Endothelial cell of umbilical vein (primary cell): ENCODE measurements around the gene PSMA5. TPM values are rescaled to one million over a fixed set of nuclear protein-coding genes. Genes with fewer than 3 reads are reported as not detected.

Source experiments
- BruUV-seq: library from RNA; stranded (reverse); fragments of 400-500 nt; replicated peaks from 2 replicates; lab custom pipeline; 2021; lab: Mats Ljungman, UMichigan
- CTCF ChIA-PET: fragments of 300-600, 350-600 bp; sonication (Branson Sonifier 250); formaldehyde crosslinking; loops from one replicate; lab custom pipeline; 2021; ENCODE audit warnings: antibody characterized with exemption, inconsistent platforms; lab: Charles Lee
- POLR2A ChIA-PET: fragments of 300-600, 350-600 bp; sonication (Branson Sonifier 250); formaldehyde crosslinking; loops from one replicate; lab custom pipeline; 2021; ENCODE audit warnings: antibody characterized with exemption, inconsistent platforms; lab: Charles Lee
- DNase-seq: peaks from one replicate; pipeline ENCODE4 v3.0.0-alpha.2; 2011; ENCODE audit warnings: low read depth, low spot score
- FAIRE-seq: peaks from 2 replicates; lab custom pipeline; 2011; peaks lifted over from hg19 to GRCh38; lab: Jason Lieb, UNC
- H2AFZ ChIP-seq: 2 replicates; pipeline ENCODE4 v1.6.0; 2012; ENCODE audit warnings: low read depth, low read length, control low read depth, inconsistent platforms
- H3K27ac ChIP-seq: 2 replicates; pipeline ENCODE4 v1.5.1; 2011; ENCODE audit warnings: low read depth, mild to moderate bottlenecking, control low read depth, low read length, moderate library complexity; ENCODE audit not compliant: insufficient read depth
- H3K27me3 ChIP-seq, 2 experiments: 2 replicates each; pipeline versions ENCODE4 v1.6.0 to v1.6.1; 2011; ENCODE audit warnings: low read length in 2 of 2, mixed read lengths in 1 of 2; ENCODE audit not compliant: control insufficient read depth in 2 of 2, insufficient read depth in 2 of 2
- H3K36me3 ChIP-seq, 2 experiments: 2 replicates in 1 of 2; 3 replicates in 1 of 2; pipeline ENCODE4 v1.5.1; 2011; ENCODE audit warnings: low read length in 2 of 2, mild to moderate bottlenecking in 1 of 2, moderate library complexity in 1 of 2; ENCODE audit not compliant: control insufficient read depth in 2 of 2, insufficient read depth in 2 of 2; ENCODE audit errors: extremely low read depth in 1 of 2
- H3K4me1 ChIP-seq: 3 replicates; pipeline ENCODE4 v1.5.1; 2011; ENCODE audit warnings: mild to moderate bottlenecking, low read length; ENCODE audit not compliant: control insufficient read depth, insufficient read depth; ENCODE audit errors: extremely low read depth
- H3K4me2 ChIP-seq: 2 replicates; pipeline ENCODE4 v1.6.1; 2011; ENCODE audit warnings: low read length, control low read depth, mixed read lengths; ENCODE audit not compliant: insufficient read depth
- H3K4me3 ChIP-seq, 3 experiments: fragments of 200-600 bp in 1 of 3; sonication (generic), shearing (Covaris generic) in 1 of 3; replicated peaks in 1 of 3; 2 replicates each; pipeline ENCODE4 v1.5.1; 2011 to 2016; ENCODE audit warnings: control low read depth in 3 of 3, low read length in 3 of 3, mild to moderate bottlenecking in 2 of 3, inconsistent platforms in 1 of 3, low read depth in 1 of 3, moderate library complexity in 1 of 3; ENCODE audit not compliant: insufficient read depth in 1 of 3
- H3K79me2 ChIP-seq: 2 replicates; pipeline ENCODE4 v1.6.0; 2012; ENCODE audit warnings: low read length, inconsistent platforms; ENCODE audit not compliant: control insufficient read depth, insufficient read depth
- H3K9ac ChIP-seq: replicated peaks from 2 replicates; pipeline ENCODE3; 2011; ENCODE audit warnings: low read length, control low read depth; ENCODE audit not compliant: insufficient read depth; ENCODE audit errors: extremely low read depth
- H3K9me1 ChIP-seq: replicated peaks from 3 replicates; pipeline ENCODE4 v1.6.0; 2011; ENCODE audit warnings: mild to moderate bottlenecking, low read length; ENCODE audit not compliant: control insufficient read depth, insufficient read depth; ENCODE audit errors: extremely low read depth
- H3K9me3 ChIP-seq: replicated peaks from 2 replicates; pipeline ENCODE4 v1.5.1; 2012; ENCODE audit warnings: low read length, inconsistent platforms; ENCODE audit not compliant: control insufficient read depth, insufficient read depth
- H4K20me1 ChIP-seq: replicated peaks from 2 replicates; pipeline ENCODE3; 2011; ENCODE audit warnings: mild to moderate bottlenecking, low read length; ENCODE audit not compliant: control insufficient read depth, insufficient read depth; ENCODE audit errors: extremely low read depth
- EZH2 ChIP-seq: IDR thresholded peaks from 2 replicates; pipeline ENCODE4 v1.6.1; 2012; ENCODE audit warnings: borderline replicate concordance, low read depth, mild to moderate bottlenecking, moderate library complexity, low read length, inconsistent platforms; ENCODE audit not compliant: severe bottlenecking
- FOS ChIP-seq: IDR thresholded peaks from 2 replicates; pipeline ENCODE4 v1.6.1; 2011; ENCODE audit warnings: mild to moderate bottlenecking, low read length, moderate library complexity, borderline replicate concordance; ENCODE audit not compliant: insufficient read depth
- GATA2 ChIP-seq: IDR thresholded peaks from 2 replicates; pipeline ENCODE4 v1.7.0; 2011; ENCODE audit warnings: low read depth, mild to moderate bottlenecking, moderate library complexity, mixed read lengths, low read length; ENCODE audit not compliant: insufficient read length, insufficient read depth
- JUN ChIP-seq: IDR thresholded peaks from 2 replicates; pipeline ENCODE4 v1.6.1; 2011; ENCODE audit warnings: borderline replicate concordance, low read depth; ENCODE audit not compliant: insufficient read length, insufficient read depth
- MYC ChIP-seq: IDR thresholded peaks from one replicate; pipeline ENCODE4 v1.6.1; 2011; ENCODE audit warnings: mild to moderate bottlenecking, low read depth, low read length
- POLR2A ChIP-seq: IDR thresholded peaks from 2 replicates; pipeline ENCODE4 v1.6.1; 2012; ENCODE audit warnings: low read depth, mild to moderate bottlenecking, control low read depth, low read length
- POLR2AphosphoS5 ChIP-seq: IDR thresholded peaks from 2 replicates; pipeline ENCODE4 v1.6.1; 2012; ENCODE audit warnings: low read depth, mild to moderate bottlenecking, control low read depth, low read length, moderate library complexity; ENCODE audit not compliant: insufficient read depth
- dilution Hi-C: fragments of 300-500 bp; cut with MboI; formaldehyde crosslinking; loops from one replicate; pipeline ENCODE4 v1.15.0; 2019; ENCODE audit warnings: low sequenced_read_pairs; ENCODE audit not compliant: extremely low pct_ligation_motif_present
- intact Hi-C: fragments of 100-400 bp; cut with micrococcal nuclease; formaldehyde crosslinking; loops from one replicate; pipeline ENCODE4 v1.10.0; 2022
- polyA plus RNA-seq, 4 experiments: library from polyadenylated mRNA; depleted of rRNA in 3 of 4; stranded (reverse) in 3 of 4; unstranded in 1 of 4; fragments of >200 nt; gene quantifications; 2 replicates each; pipeline versions ENCODE4 v1.2.1 to v1.2.3, GENCODE V29; 2011 to 2012; ENCODE audit warnings: missing spikeins in 1 of 4
- total RNA-seq: library from RNA; stranded (reverse); gene quantifications from 2 replicates; pipeline ENCODE4 v1.2.3, GENCODE V29; 2021
- TF ChIP-seq, protein P1 (sequence below): IDR thresholded peaks from 2 replicates; pipeline ENCODE4 v1.6.1; 2011; ENCODE audit not compliant: insufficient read depth, insufficient read length
- TF ChIP-seq, protein P2 (sequence below), 2 donors: IDR thresholded peaks; 1 replicate in 1 of 2; 2 replicates in 1 of 2; pipeline ENCODE4 v1.5.1; 2011; ENCODE audit warnings: low read length in 2 of 2, mild to moderate bottlenecking in 2 of 2, moderate library complexity in 2 of 2, control low read depth in 1 of 2, inconsistent platforms in 1 of 2, low read depth in 1 of 2; ENCODE audit not compliant: insufficient read depth in 1 of 2; ENCODE audit errors: extremely low read depth in 1 of 2

Gene PSMA5
- total and polyA plus RNA-seq, 2 donors (not counting 3 experiments of a cell fraction or from before 2014, with no cell fraction given): 98.1 to 125 TPM

DNA sequence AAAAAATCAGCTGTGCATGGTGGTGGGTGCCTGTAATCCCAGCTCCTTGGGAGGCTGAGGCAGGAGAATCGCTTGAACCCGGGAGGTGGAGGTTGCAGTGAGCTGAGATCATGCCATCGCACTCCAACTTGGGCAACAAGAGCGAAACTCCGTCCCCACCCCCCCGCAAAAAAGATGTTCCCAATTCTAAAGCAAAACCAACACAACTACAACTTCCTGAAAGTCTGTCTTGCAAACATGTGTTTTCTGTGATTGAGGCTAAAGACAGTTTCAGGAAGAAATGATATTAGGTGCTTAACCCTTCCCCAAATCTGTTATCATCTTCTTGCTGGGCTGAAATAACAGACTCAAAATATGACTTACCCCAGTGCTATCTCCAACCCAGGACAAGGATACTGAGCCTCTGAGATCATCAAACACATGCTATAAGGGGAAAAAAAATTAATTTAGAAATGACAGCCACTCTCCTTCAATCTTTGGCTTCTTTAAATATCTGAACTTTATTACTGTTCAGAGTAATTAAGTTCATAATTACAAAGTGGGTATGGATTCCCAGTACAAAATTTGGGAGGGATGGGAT is 57.0 kb downstream of the PSMA5 start:
- ChIA-PET CTCF (interaction anchor here (0.5 kb wide), 1 partner anchor 33 kb away, joined by 3 read pairs; no protein-coding TSS in a partner anchor), POLR2A (no interaction called here)
- H3K4me3 ChIP-seq: no peak overlapping the region
- H3K4me1 ChIP-seq: no peaks in the 10 kb centered on the region
- no peak overlapping the region for H3K27ac ChIP-seq
- no TSS peak for BruUV-seq
- H3K4me2 ChIP-seq: no peak overlapping the region
- intact Hi-C loops (no loop called here), dilution Hi-C loops (no loop called here)
- peaks cover 5 to 6% of the 10 kb centered on the region in 2 experiments for H3K27me3 ChIP-seq
- no peaks in the 10 kb centered on the region for H4K20me1 ChIP-seq
- H3K79me2 ChIP-seq: no peaks in the 10 kb centered on the region
- H3K9me1 ChIP-seq: no peaks in the 10 kb centered on the region
- no peak overlapping the region for H3K9ac ChIP-seq
- no peak overlapping the region for H2AFZ ChIP-seq
- no peak for TF ChIP-seq MYC
- no peak for TF ChIP-seq JUN
- TF ChIP-seq, protein P1, sequence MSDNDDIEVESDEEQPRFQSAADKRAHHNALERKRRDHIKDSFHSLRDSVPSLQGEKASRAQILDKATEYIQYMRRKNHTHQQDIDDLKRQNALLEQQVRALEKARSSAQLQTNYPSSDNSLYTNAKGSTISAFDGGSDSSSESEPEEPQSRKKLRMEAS: no peak
- TF ChIP-seq GATA2: no peak
- TF ChIP-seq, protein P2, sequence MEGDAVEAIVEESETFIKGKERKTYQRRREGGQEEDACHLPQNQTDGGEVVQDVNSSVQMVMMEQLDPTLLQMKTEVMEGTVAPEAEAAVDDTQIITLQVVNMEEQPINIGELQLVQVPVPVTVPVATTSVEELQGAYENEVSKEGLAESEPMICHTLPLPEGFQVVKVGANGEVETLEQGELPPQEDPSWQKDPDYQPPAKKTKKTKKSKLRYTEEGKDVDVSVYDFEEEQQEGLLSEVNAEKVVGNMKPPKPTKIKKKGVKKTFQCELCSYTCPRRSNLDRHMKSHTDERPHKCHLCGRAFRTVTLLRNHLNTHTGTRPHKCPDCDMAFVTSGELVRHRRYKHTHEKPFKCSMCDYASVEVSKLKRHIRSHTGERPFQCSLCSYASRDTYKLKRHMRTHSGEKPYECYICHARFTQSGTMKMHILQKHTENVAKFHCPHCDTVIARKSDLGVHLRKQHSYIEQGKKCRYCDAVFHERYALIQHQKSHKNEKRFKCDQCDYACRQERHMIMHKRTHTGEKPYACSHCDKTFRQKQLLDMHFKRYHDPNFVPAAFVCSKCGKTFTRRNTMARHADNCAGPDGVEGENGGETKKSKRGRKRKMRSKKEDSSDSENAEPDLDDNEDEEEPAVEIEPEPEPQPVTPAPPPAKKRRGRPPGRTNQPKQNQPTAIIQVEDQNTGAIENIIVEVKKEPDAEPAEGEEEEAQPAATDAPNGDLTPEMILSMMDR (IDR thresholded peaks at IDR 0.05; ENCODE audit: extremely low read depth in 1 of 2, insufficient read depth in 1 of 2, low read depth in 1 of 2, low read length in 2 of 2): no peak
- no peak for TF ChIP-seq POLR2AphosphoS5
- no peak for TF ChIP-seq EZH2
- TF ChIP-seq FOS: no peak
- TF ChIP-seq POLR2A: no peak
- no peaks in the 10 kb centered on the region for H3K9me3 ChIP-seq
- H3K36me3 ChIP-seq: no peaks in the 10 kb centered on the region
- FAIRE-seq (no peak), DNase-seq (no peak)
